A549 (cell line): Measurements from ENCODE around the gene GREB1. TPM values are rescaled to one million over a fixed set of nuclear protein-coding genes. Genes with fewer than 3 reads are reported as not detected.

ENCODE experiments used
- ATAC-seq, 2 experiments: fragments of 200-7000 bp in 1 of 2; fragments of >200 bp in 1 of 2; cut with Nextera tagmentation in 1 of 2; cut with Tn5 transposase in 1 of 2; 3 replicates each; pipeline versions ENCODE4 v1.8.0 to v1.9.1; 2018 to 2020; ENCODE audit warnings: mild to moderate bottlenecking in 1 of 2, moderate library complexity in 1 of 2
- CTCF ChIA-PET: fragments of 300-600 bp; sonication (Branson Sonifier 250); formaldehyde crosslinking; extraction: SDS; loops from one replicate; lab custom pipeline; 2021; ENCODE audit warnings: antibody characterized with exemption, inconsistent platforms; lab: Yijun Ruan, JAX
- POLR2A ChIA-PET: fragments of 350-600 bp; formaldehyde crosslinking; extraction: SDS; loops from one replicate; lab custom pipeline; 2021; ENCODE audit warnings: antibody characterized with exemption, inconsistent platforms; lab: Yijun Ruan, JAX
- DNase-seq, 2 experiments: peaks; one replicate each; pipeline versions ENCODE4 v3.0.0 to v3.0.0-alpha.2; 2011 to 2016; ENCODE audit warnings: low read depth in 1 of 2, low spot score in 1 of 2
- FAIRE-seq: peaks from 2 replicates; lab custom pipeline; 2011; peaks lifted over from hg19 to GRCh38; lab: Jason Lieb, UNC
- H3K27ac ChIP-seq, 2 experiments: fragments of >200 bp; sonication (Bioruptor Twin); formaldehyde crosslinking; 3 replicates each; pipeline ENCODE4 v1.5.1; 2016 to 2017
- H3K4me1 ChIP-seq: fragments of >200 bp; sonication (Bioruptor Twin); formaldehyde crosslinking; 3 replicates; pipeline ENCODE4 v1.6.1; 2016
- H3K4me2 ChIP-seq: fragments of >200 bp; sonication (Bioruptor Twin); formaldehyde crosslinking; 3 replicates; pipeline ENCODE4 v1.6.1; 2016
- H3K4me3 ChIP-seq: fragments of >200 bp; sonication (Bioruptor Twin); formaldehyde crosslinking; 3 replicates; pipeline ENCODE4 v1.5.1; 2016
- H3K9me3 ChIP-seq: fragments of >200 bp; sonication (Bioruptor Twin); formaldehyde crosslinking; 3 replicates; pipeline ENCODE4 v1.6.1; 2016
- ATOH8 ChIP-seq: fragments of 250-450 bp; sonication (Bioruptor Pico); IDR thresholded peaks from 2 replicates; pipeline ENCODE4 v1.5.0; 2020; ENCODE audit warnings: low read depth, mild to moderate bottlenecking, moderate library complexity
- CEBPB ChIP-seq, 2 experiments: fragments of >200 bp in 1 of 2; sonication (Bioruptor Twin) in 1 of 2; formaldehyde crosslinking in 1 of 2; IDR thresholded peaks; 2 replicates each; pipeline ENCODE4 v1.6.1; 2012 to 2016
- CHD4 ChIP-seq: fragments of 200-600 bp; sonication (generic); IDR thresholded peaks from 2 replicates; pipeline ENCODE4 v1.6.1; 2016; ENCODE audit warnings: antibody characterized with exemption, mild to moderate bottlenecking, borderline replicate concordance
- ELK1 ChIP-seq: fragments of 150-350 bp; IDR thresholded peaks from 2 replicates; pipeline ENCODE4 v1.6.1; 2014; ENCODE audit warnings: low read depth, mild to moderate bottlenecking, low read length
- HDAC2 ChIP-seq: fragments of 200-600 bp; sonication (generic); IDR thresholded peaks from 2 replicates; pipeline ENCODE4 v1.6.1; 2016
- HMGXB4 ChIP-seq: fragments of 250-450 bp; sonication (Bioruptor Pico); IDR thresholded peaks from 2 replicates; pipeline ENCODE4 v1.5.0; 2021; ENCODE audit warnings: mild to moderate bottlenecking, moderate library complexity, borderline replicate concordance
- HOXA7 ChIP-seq: fragments of 250-450 bp; sonication (Bioruptor Pico); IDR thresholded peaks from 2 replicates; pipeline ENCODE4 v1.5.0; 2020; ENCODE audit warnings: mild to moderate bottlenecking, moderate library complexity
- HOXB5 ChIP-seq: fragments of 250-450 bp; sonication (Bioruptor Pico); IDR thresholded peaks from 2 replicates; pipeline ENCODE4 v1.5.0; 2020; ENCODE audit warnings: mild to moderate bottlenecking, moderate library complexity
- JUN ChIP-seq, 2 experiments: fragments of >200 bp; sonication (Bioruptor Twin); formaldehyde crosslinking; IDR thresholded peaks; 2 replicates in 1 of 2; 3 replicates in 1 of 2; pipeline ENCODE4 v1.6.1; 2016 to 2017
- KDM5A ChIP-seq: fragments of 200-600 bp; sonication (generic); IDR thresholded peaks from 2 replicates; pipeline ENCODE4 v1.6.1; 2016; ENCODE audit warnings: antibody characterized with exemption, mild to moderate bottlenecking
- MAX ChIP-seq: IDR thresholded peaks from 2 replicates; pipeline ENCODE4 v1.6.1; 2012
- NPAS2 ChIP-seq: fragments of 250-450 bp; sonication (Bioruptor Pico); IDR thresholded peaks from 2 replicates; pipeline ENCODE4 v1.8.0; 2022; ENCODE audit warnings: mild to moderate bottlenecking, moderate library complexity, borderline replicate concordance
- NR3C1 ChIP-seq: fragments of >200 bp; sonication (Bioruptor Twin); formaldehyde crosslinking; IDR thresholded peaks from 3 replicates; pipeline ENCODE4 v1.6.1; 2017
- PHF8 ChIP-seq: fragments of 200-600 bp; sonication (generic); IDR thresholded peaks from 2 replicates; pipeline ENCODE4 v1.6.1; 2016; ENCODE audit warnings: low read depth, mild to moderate bottlenecking, antibody characterized with exemption, moderate library complexity, borderline replicate concordance
- RAD21 ChIP-seq, 2 experiments: fragments of >200 bp in 1 of 2; sonication (Bioruptor Twin) in 1 of 2; formaldehyde crosslinking in 1 of 2; IDR thresholded peaks in 1 of 2; conservative IDR thresholded peaks in 1 of 2; 2 replicates in 1 of 2; 3 replicates in 1 of 2; pipeline ENCODE4 v1.6.1; 2012 to 2018; ENCODE audit warnings: inconsistent platforms in 1 of 2
- RARB ChIP-seq: fragments of 250-450 bp; sonication (Bioruptor Pico); IDR thresholded peaks from 2 replicates; pipeline ENCODE4 v1.8.0; 2021; ENCODE audit warnings: mild to moderate bottlenecking, moderate library complexity
- RFX5 ChIP-seq: fragments of 450-650 bp; IDR thresholded peaks from 2 replicates; pipeline ENCODE4 v1.7.1; 2014; ENCODE audit warnings: antibody characterized with exemption, mild to moderate bottlenecking, moderate library complexity
- RNF2 ChIP-seq: fragments of 200-600 bp; sonication (generic); IDR thresholded peaks from 2 replicates; pipeline ENCODE4 v1.6.1; 2016; ENCODE audit warnings: low read depth, mild to moderate bottlenecking, antibody characterized with exemption, moderate library complexity, borderline replicate concordance
- TP53 ChIP-seq: fragments of 250-450 bp; sonication (Bioruptor Pico); IDR thresholded peaks from 2 replicates; pipeline ENCODE4 v1.5.0; 2021; ENCODE audit warnings: mild to moderate bottlenecking, moderate library complexity
- USF2 ChIP-seq: fragments of 450-650 bp; IDR thresholded peaks from 2 replicates; pipeline ENCODE4 v1.6.1; 2014; ENCODE audit warnings: antibody characterized with exemption
- ZNF302 ChIP-seq: fragments of 250-450 bp; sonication (Bioruptor Pico); IDR thresholded peaks from 2 replicates; pipeline ENCODE4 v1.9.0; 2021; ENCODE audit warnings: inconsistent platforms, mild to moderate bottlenecking, moderate library complexity
- ZSCAN20 ChIP-seq: fragments of 250-450 bp; sonication (Bioruptor Pico); IDR thresholded peaks from 2 replicates; pipeline ENCODE4 v1.8.0; 2022; ENCODE audit warnings: mild to moderate bottlenecking, moderate library complexity
- WGBS: methylation state at CpG from one replicate; pipeline ENCODE4 v1.1.6; 2017; ENCODE audit errors: missing lambda C conversion rate; 5-methylcytosine and 5-hydroxymethylcytosine counted together
- polyA plus RNA-seq, 4 experiments: library from polyadenylated mRNA; depleted of rRNA in 3 of 4; stranded (reverse); fragments of >200 nt; fragmentation: RNase III in 1 of 4; extraction: RNeasy Plus Mini Kit Qiagen cat#74134 plus additional on column Dnase treatment in 1 of 4; gene quantifications; 2 replicates in 3 of 4; 3 replicates in 1 of 4; pipeline ENCODE4 v1.2.3, GENCODE V29; 2011 to 2017

Gene GREB1
- polyA plus RNA-seq, 2 of the 4 experiments (the other 2 are of a cell fraction) = 1.1 to 1.3 TPM

GRCh38 chr2:11647834-11648600, 114.2 kb downstream of the GREB1 start:
- no peak for FAIRE-seq
- no peak for DNase-seq
- 0 out of 6 replicates have a peak, but pooled peaks of 1 of the 2 experiments have one; percentile 38 for ATAC-seq
- Histone ChIP-seq H3K4me1 (no peaks in the 10 kb centered on the region), H3K9me3 (no peaks in the 10 kb centered on the region), H3K4me3 (no peak overlapping the region), H3K4me2 (no peak overlapping the region), H3K27ac (no peak overlapping the region)
- ChIA-PET POLR2A (no interaction called here), CTCF (interaction anchor here (1.0 to 2.2 kb wide), 4 partner anchors 10 to 524 kb away, joined by 3 to 14 read pairs (median 5); a partner anchor contains a TSS)
- no peak for TF ChIP-seq NPAS2 (CRISPR knock-in tag)
- no peak for TF ChIP-seq HMGXB4 (CRISPR knock-in tag)
- no peak for TF ChIP-seq CHD4
- peak in 1 of 2 experiments; percentile 22; a peak in 1 of 5 replicates for TF ChIP-seq RAD21 (conservative IDR thresholded peaks at IDR 0.05 in 1 of 2, IDR thresholded peaks at IDR 0.05 in 1 of 2)
- no peak for TF ChIP-seq ELK1
- no peak for TF ChIP-seq HOXA7 (CRISPR knock-in tag)
- TF ChIP-seq ZNF302 = no peak
- 36% methylated on average over 7 of the region's 7 CpGs for WGBS

GRCh38 chr2:11649093-11649492, 115.2 kb downstream of the GREB1 start:
- H3K27ac ChIP-seq = no peak overlapping the region
- no peak overlapping the region for H3K4me3 ChIP-seq
- FAIRE-seq (no peak), ATAC-seq (no peak)
- 19% methylated on average over 2 of the region's 2 CpGs for WGBS
- POLR2A ChIA-PET = no interaction called here
- TF ChIP-seq KDM5A = no peak
- TF ChIP-seq NPAS2 (CRISPR knock-in tag) = no peak
- no peak for TF ChIP-seq RARB (CRISPR knock-in tag)
- no peak for TF ChIP-seq PHF8
- TF ChIP-seq, all 56 proteins: peak for 0
- no peak overlapping the region for H3K4me2 ChIP-seq
- no peaks in the 10 kb centered on the region for H3K9me3 ChIP-seq
- CTCF ChIA-PET = interaction anchor here (0.6 kb wide), 1 partner anchor 130 kb away, joined by 4 read pairs; no protein-coding TSS in a partner anchor
- no peaks in the 10 kb centered on the region for H3K4me1 ChIP-seq
- DNase-seq = no peak

- DNase-seq = no peak
Observed at GRCh38 chr2:11651856-11652548, 118.2 kb downstream of the GREB1 start.

More at GRCh38 chr2:11651856-11652548, 118.2 kb downstream of the GREB1 start:
- 43% methylated on average over 5 of the region's 5 CpGs for WGBS
- no peak overlapping the region for H3K4me3 ChIP-seq
- ATAC-seq (no peak), FAIRE-seq (no peak)
- no peak overlapping the region for H3K4me2 ChIP-seq
- ChIA-PET POLR2A (no interaction called here), CTCF (interaction anchor here (0.7 to 3.6 kb wide), 8 partner anchors 11 to 171 kb away, joined by 3 to 14 read pairs (median 4); no protein-coding TSS in a partner anchor)
- H3K27ac ChIP-seq = no peak overlapping the region
- no peaks in the 10 kb centered on the region for H3K4me1 ChIP-seq
- H3K9me3 ChIP-seq = no peaks in the 10 kb centered on the region
- TF ChIP-seq ATOH8 (CRISPR knock-in tag) (no peak), USF2 (no peak), RFX5 (no peak), NR3C1 (no peak), HDAC2 (no peak), JUN (IDR thresholded peaks at IDR 0.05) (no peak), RNF2 (no peak), RARB (CRISPR knock-in tag) (no peak), NPAS2 (CRISPR knock-in tag) (no peak), CEBPB (IDR thresholded peaks at IDR 0.05) (no peak), ZSCAN20 (CRISPR knock-in tag) (no peak), MAX (no peak), HOXB5 (no peak), TP53 (CRISPR knock-in tag) (no peak)
- TF ChIP-seq, all 56 proteins: peak for 0
